CD4-positive, alpha-beta T cell treated with Interleukin-6 at 100 ng/mL for 8 hours (primary cell): ENCODE measurements around the gene DCTN4.
"Not testable (repeated sequence)": the region's sequence is repeated elsewhere in the genome, so short reads cannot be mapped to it uniquely, and the experiment has no call there.

Experiments used
- DNase-seq: peaks from one replicate; pipeline ENCODE4 v3.0.0-alpha.2; 2020; ENCODE audit warnings: mixed read lengths, low spot score

DCTN4 gene

GRCh38 chr5:150758531-150759333 is at the start of gene DCTN4:
Gene DCTN4 (minus strand): TSS chr5:150759017. CDS start chr5:150758993, 24 bp downstream.
- peak; percentile 95 for DNase-seq

GRCh38 chr5:150804388-150804787 is 45.6 kb upstream of the DCTN4 start:
- no peak for DNase-seq

- peak; percentile 40 for DNase-seq
These were observed 42.5 kb upstream of the DCTN4 start for GRCh38 chr5:150801117-150801927.

- no peak for DNase-seq
These were observed 38.6 kb upstream of the DCTN4 start for GRCh38 chr5:150797384-150797783.

- no peak for DNase-seq
These were observed 36.1 kb upstream of the DCTN4 start for GRCh38 chr5:150794927-150795326.

GRCh38 chr5:150793423-150793888 is 34.6 kb upstream of the DCTN4 start:
- DNase-seq = not testable (repeated sequence)

- DNase-seq = no peak
These were observed 32.7 kb upstream of the DCTN4 start for GRCh38 chr5:150791536-150791935.

GRCh38 chr5:150789943-150790611 is 31.3 kb upstream of the DCTN4 start:
- DNase-seq = peak; percentile 66

GRCh38 chr5:150789450-150789849 is 30.6 kb upstream of the DCTN4 start:
- DNase-seq = no peak

- DNase-seq = no peak
These were observed 30.2 kb upstream of the DCTN4 start for GRCh38 chr5:150788977-150789376.

GRCh38 chr5:150787656-150788055 is 28.8 kb upstream of the DCTN4 start:
- DNase-seq = no peak

- DNase-seq = no peak
These were observed 28.1 kb upstream of the DCTN4 start for GRCh38 chr5:150786876-150787275.

GRCh38 chr5:150785950-150786349 is 27.1 kb upstream of the DCTN4 start:
- no peak for DNase-seq

GRCh38 chr5:150783422-150783928 is 24.7 kb upstream of the DCTN4 start:
- DNase-seq = peak; percentile 81

GRCh38 chr5:150782850-150783249 is 24.0 kb upstream of the DCTN4 start:
- no peak for DNase-seq

GRCh38 chr5:150781706-150782614 is 23.1 kb upstream of the DCTN4 start:
- DNase-seq = no peak

- no peak for DNase-seq
These were observed 22.0 kb upstream of the DCTN4 start for GRCh38 chr5:150780816-150781221.

- DNase-seq = no peak
These were observed 21.4 kb upstream of the DCTN4 start for GRCh38 chr5:150780187-150780692.

- DNase-seq = no peak
These were observed 20.8 kb upstream of the DCTN4 start for GRCh38 chr5:150779397-150780186.
